ENCODE measurements around the gene BSPRY.
A peak's percentile ranks its signal among the peaks of the same experiment; 100 is the strongest.

The BSPRY gene

GRCh38 chr9:113410207-113410864, 61.0 kb downstream of the BSPRY start, which contains the start of the genes C9orf43 and POLE3:
C9orf43 (plus strand) TSS chr9:113410747; CDS start chr9:113413494, 2,747 bp downstream.
POLE3 (minus strand) TSS chr9:113410675; CDS start chr9:113410293, 382 bp downstream.
- H3K9me3 ChIP-seq (replicated peaks in 1 of 2; ENCODE audit: control insufficient read depth in 2 of 2, insufficient read depth in 1 of 2, low read depth in 1 of 2, low read length in 2 of 2): no peaks in the 10 kb centered on the region
- peaks cover 4 to 9% of the 10 kb centered on the region in 2 donors for H3K4me1 ChIP-seq (ENCODE audit: control insufficient read depth in 2 of 2, insufficient read depth in 1 of 2, low read depth in 1 of 2, low read length in 2 of 2)
- peaks cover 8% of the 10 kb centered on the region for H3K79me1 ChIP-seq (ENCODE audit: low read depth, low read length)
- H3K9ac ChIP-seq (ENCODE audit: low read depth, low read length, poor library complexity): peak within 1 kb of the TSS; percentile 98
- peak within 1 kb of the TSS; percentile 51 for H2BK15ac ChIP-seq (ENCODE audit: low read length)
- H3K23ac ChIP-seq (ENCODE audit: low read depth, low read length, poor library complexity): peak within 1 kb of the TSS; percentile 97
- H2BK120ac ChIP-seq (ENCODE audit: low read depth, low read length): peak within 1 kb of the TSS; percentile 75
- peak within 1 kb of the TSS; percentile 98 for H3K27ac ChIP-seq (replicated peaks; ENCODE audit: low read length)
- no peaks in the 10 kb centered on the region for H3K27me3 ChIP-seq (ENCODE audit: control insufficient read depth in 3 of 3, insufficient read depth in 3 of 3, low read depth in 1 of 3, low read length in 3 of 3)
- H2AK5ac ChIP-seq (ENCODE audit: low read depth, low read length): peak within 1 kb of the TSS; percentile 93
- H3K18ac ChIP-seq (ENCODE audit: low read length): peak within 1 kb of the TSS; percentile 99
- DNase-seq (ENCODE audit: low spot score): peak; percentile 93
- peak within 1 kb of the TSS; percentile 88 to 96 for H3K4me3 ChIP-seq (ENCODE audit: low read length in 2 of 2)
- H4K8ac ChIP-seq (ENCODE audit: low read depth, low read length): peak within 1 kb of the TSS; percentile 99
- no peak within 1 kb of the TSS for H3K4ac ChIP-seq (ENCODE audit: low read length)
- H2BK5ac ChIP-seq (ENCODE audit: low read length): peak within 1 kb of the TSS; percentile 83
- H3K14ac ChIP-seq (ENCODE audit: low read length): peak within 1 kb of the TSS; percentile 97
- H2BK12ac ChIP-seq (ENCODE audit: low read length): peak within 1 kb of the TSS; percentile 32
- no CpG with 5 or more reads among the region's 61 CpGs for WGBS, 2 donors (ENCODE audit: extremely low coverage in 2 of 2, insufficient read length in 2 of 2, insufficient replicate concordance in 1 of 2)
- peaks cover 12 to 30% of the 10 kb centered on the region in 2 donors for H3K36me3 ChIP-seq (replicated peaks in 1 of 2; ENCODE audit: control insufficient read depth in 2 of 2, insufficient read depth in 2 of 2, low read length in 2 of 2)
- peak within 1 kb of the TSS; percentile 84 for H3K4me2 ChIP-seq (ENCODE audit: insufficient read depth, low read length, poor library complexity, severe bottlenecking)
- peak within 1 kb of the TSS; percentile 81 for H4K91ac ChIP-seq (ENCODE audit: low read depth, low read length, poor library complexity)
- peak within 1 kb of the TSS; percentile 88 for H2AFZ ChIP-seq (ENCODE audit: low read length)

GRCh38 chr9:113416149-113416721, 66.9 kb downstream of the BSPRY start:
- Histone ChIP-seq H2AK5ac (ENCODE audit: low read depth, low read length) (no peak overlapping the region), H3K9me3 (replicated peaks in 1 of 2; ENCODE audit: control insufficient read depth in 2 of 2, insufficient read depth in 1 of 2, low read depth in 1 of 2, low read length in 2 of 2) (no peaks in the 10 kb centered on the region), H4K91ac (ENCODE audit: low read depth, low read length, poor library complexity) (no peak overlapping the region), H2BK120ac (ENCODE audit: low read depth, low read length) (no peak overlapping the region), H3K9ac (ENCODE audit: low read depth, low read length, poor library complexity) (no peak overlapping the region), H3K4ac (ENCODE audit: low read length) (no peak overlapping the region), H3K36me3 (replicated peaks in 1 of 2; ENCODE audit: control insufficient read depth in 2 of 2, insufficient read depth in 2 of 2, low read length in 2 of 2) (no peaks in the 10 kb centered on the region), H3K4me3 (ENCODE audit: low read length in 2 of 2) (no peak overlapping the region), H2AFZ (ENCODE audit: low read length) (peak overlapping the region; percentile 86), H3K4me1 (ENCODE audit: control insufficient read depth in 2 of 2, insufficient read depth in 1 of 2, low read depth in 1 of 2, low read length in 2 of 2) (peaks cover 2 to 3% of the 10 kb centered on the region in 2 donors), H3K27ac (replicated peaks; ENCODE audit: low read length) (no peak overlapping the region), H2BK5ac (ENCODE audit: low read length) (no peak overlapping the region), H3K23ac (ENCODE audit: low read depth, low read length, poor library complexity) (no peak overlapping the region), H3K79me1 (ENCODE audit: low read depth, low read length) (no peaks in the 10 kb centered on the region), H4K8ac (ENCODE audit: low read depth, low read length) (no peak overlapping the region), H3K14ac (ENCODE audit: low read length) (no peak overlapping the region), H2BK15ac (ENCODE audit: low read length) (no peak overlapping the region), H2BK12ac (ENCODE audit: low read length) (no peak overlapping the region), H3K4me2 (ENCODE audit: insufficient read depth, low read length, poor library complexity, severe bottlenecking) (no peak overlapping the region), H3K27me3 (ENCODE audit: control insufficient read depth in 3 of 3, insufficient read depth in 3 of 3, low read depth in 1 of 3, low read length in 3 of 3) (no peaks in the 10 kb centered on the region), H3K18ac (ENCODE audit: low read length) (no peak overlapping the region)
- DNase-seq (ENCODE audit: low spot score): no peak
- WGBS, 2 donors (ENCODE audit: extremely low coverage in 2 of 2, insufficient read length in 2 of 2, insufficient replicate concordance in 1 of 2): no CpG with 5 or more reads among the region's 3 CpGs

GRCh38 chr9:113417370-113417769, 68.0 kb downstream of the BSPRY start:
- DNase-seq (ENCODE audit: low spot score): no peak
- no peak overlapping the region for H2BK12ac ChIP-seq (ENCODE audit: low read length)
- H2BK120ac ChIP-seq (ENCODE audit: low read depth, low read length): no peak overlapping the region
- no peaks in the 10 kb centered on the region for H3K9me3 ChIP-seq (replicated peaks in 1 of 2; ENCODE audit: control insufficient read depth in 2 of 2, insufficient read depth in 1 of 2, low read depth in 1 of 2, low read length in 2 of 2)
- H4K8ac ChIP-seq (ENCODE audit: low read depth, low read length): no peak overlapping the region
- no peak overlapping the region for H3K14ac ChIP-seq (ENCODE audit: low read length)
- no peak overlapping the region for H2AFZ ChIP-seq (ENCODE audit: low read length)
- no peak overlapping the region for H3K18ac ChIP-seq (ENCODE audit: low read length)
- no peak overlapping the region for H2AK5ac ChIP-seq (ENCODE audit: low read depth, low read length)
- no peak overlapping the region for H4K91ac ChIP-seq (ENCODE audit: low read depth, low read length, poor library complexity)
- H3K4me2 ChIP-seq (ENCODE audit: insufficient read depth, low read length, poor library complexity, severe bottlenecking): no peak overlapping the region
- no peaks in the 10 kb centered on the region for H3K36me3 ChIP-seq (replicated peaks in 1 of 2; ENCODE audit: control insufficient read depth in 2 of 2, insufficient read depth in 2 of 2, low read length in 2 of 2)
- H3K27ac ChIP-seq (replicated peaks; ENCODE audit: low read length): no peak overlapping the region
- H2BK15ac ChIP-seq (ENCODE audit: low read length): no peak overlapping the region
- H3K23ac ChIP-seq (ENCODE audit: low read depth, low read length, poor library complexity): no peak overlapping the region
- no peak overlapping the region for H3K9ac ChIP-seq (ENCODE audit: low read depth, low read length, poor library complexity)
- peaks cover 0 to 2% of the 10 kb centered on the region in 2 donors for H3K4me1 ChIP-seq (ENCODE audit: control insufficient read depth in 2 of 2, insufficient read depth in 1 of 2, low read depth in 1 of 2, low read length in 2 of 2)
- WGBS, 2 donors (ENCODE audit: extremely low coverage in 2 of 2, insufficient read length in 2 of 2, insufficient replicate concordance in 1 of 2): no CpG with 5 or more reads among the region's 4 CpGs
- no peaks in the 10 kb centered on the region for H3K27me3 ChIP-seq (ENCODE audit: control insufficient read depth in 3 of 3, insufficient read depth in 3 of 3, low read depth in 1 of 3, low read length in 3 of 3)
- no peak overlapping the region for H2BK5ac ChIP-seq (ENCODE audit: low read length)
- H3K79me1 ChIP-seq (ENCODE audit: low read depth, low read length): no peaks in the 10 kb centered on the region
- no peak overlapping the region for H3K4me3 ChIP-seq (ENCODE audit: low read length in 2 of 2)
- H3K4ac ChIP-seq (ENCODE audit: low read length): no peak overlapping the region

Data from neuronal stem cell (in vitro differentiated cells).